Body of pancreas (tissue), 4 donors: ENCODE data around the gene DLGAP1.

Experiments used
- POLR2A ChIP-seq, 3 donors: fragments of 450-650 bp; IDR thresholded peaks; one replicate each; pipeline ENCODE4 v1.6.1; 2016; ENCODE audit warnings: antibody characterized with exemption in 3 of 3, mild to moderate bottlenecking in 2 of 3
- TF ChIP-seq, protein P1 (sequence below), 7 experiments: fragments of 450-650 bp in 4 of 7; fragments of 200-600 bp in 3 of 7; sonication (generic) in 3 of 7; IDR thresholded peaks; one replicate each; pipeline ENCODE4 v1.5.1; 2016 to 2019; ENCODE audit warnings: antibody characterized with exemption in 7 of 7

DNA sequence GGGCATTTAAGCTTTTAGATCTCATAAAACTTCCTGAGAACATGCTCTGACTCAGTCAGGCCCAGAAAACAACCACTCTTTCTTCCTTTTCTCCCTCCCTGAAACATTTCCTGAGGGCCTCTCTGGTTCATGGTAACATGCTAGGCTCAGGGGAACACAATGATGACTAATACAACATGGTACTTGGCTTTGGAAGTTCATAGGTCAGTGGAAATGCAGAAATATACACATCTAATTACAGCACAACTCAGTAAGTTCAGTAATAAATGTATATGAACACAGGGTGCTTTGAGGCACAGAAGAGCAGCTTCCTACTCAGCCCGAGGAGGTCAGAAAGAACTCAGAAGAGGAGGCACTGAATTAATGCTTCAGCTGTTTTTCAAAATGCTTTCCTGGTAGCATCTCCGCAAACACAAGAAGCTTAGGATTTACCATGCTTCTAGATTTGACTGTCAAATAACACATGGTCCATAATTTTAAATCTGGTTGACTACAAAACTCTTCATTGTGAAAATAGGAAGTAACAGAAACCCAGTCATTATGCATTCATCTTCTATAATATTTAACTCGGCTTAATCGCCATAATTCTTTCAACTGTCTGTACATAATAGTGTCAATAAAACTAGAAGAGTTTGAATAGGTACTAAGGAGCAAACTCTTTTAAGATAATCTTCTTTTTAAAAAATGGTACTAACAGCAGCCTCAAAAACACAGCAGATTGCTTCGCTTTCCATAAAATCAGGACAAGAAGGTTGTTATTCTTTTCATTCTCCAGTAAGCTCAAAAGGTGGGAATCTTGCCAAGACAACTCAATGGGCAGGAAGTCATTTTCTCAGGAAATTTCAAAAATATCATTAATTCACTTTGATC lies 251.3 kb downstream of the DLGAP1 start:
- no peak for TF ChIP-seq POLR2A (IDR thresholded peaks at IDR 0.05)
- TF ChIP-seq, protein P1, sequence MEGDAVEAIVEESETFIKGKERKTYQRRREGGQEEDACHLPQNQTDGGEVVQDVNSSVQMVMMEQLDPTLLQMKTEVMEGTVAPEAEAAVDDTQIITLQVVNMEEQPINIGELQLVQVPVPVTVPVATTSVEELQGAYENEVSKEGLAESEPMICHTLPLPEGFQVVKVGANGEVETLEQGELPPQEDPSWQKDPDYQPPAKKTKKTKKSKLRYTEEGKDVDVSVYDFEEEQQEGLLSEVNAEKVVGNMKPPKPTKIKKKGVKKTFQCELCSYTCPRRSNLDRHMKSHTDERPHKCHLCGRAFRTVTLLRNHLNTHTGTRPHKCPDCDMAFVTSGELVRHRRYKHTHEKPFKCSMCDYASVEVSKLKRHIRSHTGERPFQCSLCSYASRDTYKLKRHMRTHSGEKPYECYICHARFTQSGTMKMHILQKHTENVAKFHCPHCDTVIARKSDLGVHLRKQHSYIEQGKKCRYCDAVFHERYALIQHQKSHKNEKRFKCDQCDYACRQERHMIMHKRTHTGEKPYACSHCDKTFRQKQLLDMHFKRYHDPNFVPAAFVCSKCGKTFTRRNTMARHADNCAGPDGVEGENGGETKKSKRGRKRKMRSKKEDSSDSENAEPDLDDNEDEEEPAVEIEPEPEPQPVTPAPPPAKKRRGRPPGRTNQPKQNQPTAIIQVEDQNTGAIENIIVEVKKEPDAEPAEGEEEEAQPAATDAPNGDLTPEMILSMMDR (IDR thresholded peaks at IDR 0.05) = no peak
